Ovary (tissue), 3 donors: ENCODE measurements around the gene LGSN.

Source experiments
- EP300 ChIP-seq: sonication (generic); formaldehyde crosslinking; IDR thresholded peaks from one replicate; pipeline ENCODE4 v1.6.1; 2017; ENCODE audit warnings: antibody characterized with exemption
- POLR2A ChIP-seq: fragments of 450-650 bp; IDR thresholded peaks from one replicate; pipeline ENCODE4 v1.6.1; 2017; ENCODE audit warnings: antibody characterized with exemption, mild to moderate bottlenecking, moderate library complexity
- TF ChIP-seq, protein P1 (sequence below), 3 donors: fragments of 450-650 bp in 2 of 3; fragments of 200-600 bp in 1 of 3; IDR thresholded peaks; one replicate each; pipeline versions ENCODE4 v1.5.1 to v1.8.0; 2016 to 2022; ENCODE audit warnings: antibody characterized with exemption in 3 of 3, mild to moderate bottlenecking in 1 of 3
- donor health status: DM: no; HTN: no; CAD: no.

DNA sequence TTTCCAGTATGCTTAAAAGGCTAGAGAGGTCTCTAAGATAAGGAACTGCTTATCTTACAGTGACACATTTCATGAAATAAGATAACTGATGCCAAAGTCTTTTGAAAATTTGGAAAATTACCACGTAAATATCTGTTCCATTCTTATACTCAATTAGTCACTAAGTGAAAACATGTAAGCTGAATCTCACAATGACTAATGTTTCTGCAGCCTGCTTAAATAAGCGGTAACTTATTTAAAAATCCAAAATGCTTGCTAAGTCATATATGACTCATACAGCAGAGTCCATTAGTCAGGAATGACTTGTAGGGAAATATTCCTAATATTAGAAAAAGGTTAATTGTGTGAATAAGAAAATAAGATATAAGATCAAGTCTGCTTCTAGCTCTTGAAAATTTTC is 27.8 kb upstream of the LGSN start:
- TF ChIP-seq, protein P1, sequence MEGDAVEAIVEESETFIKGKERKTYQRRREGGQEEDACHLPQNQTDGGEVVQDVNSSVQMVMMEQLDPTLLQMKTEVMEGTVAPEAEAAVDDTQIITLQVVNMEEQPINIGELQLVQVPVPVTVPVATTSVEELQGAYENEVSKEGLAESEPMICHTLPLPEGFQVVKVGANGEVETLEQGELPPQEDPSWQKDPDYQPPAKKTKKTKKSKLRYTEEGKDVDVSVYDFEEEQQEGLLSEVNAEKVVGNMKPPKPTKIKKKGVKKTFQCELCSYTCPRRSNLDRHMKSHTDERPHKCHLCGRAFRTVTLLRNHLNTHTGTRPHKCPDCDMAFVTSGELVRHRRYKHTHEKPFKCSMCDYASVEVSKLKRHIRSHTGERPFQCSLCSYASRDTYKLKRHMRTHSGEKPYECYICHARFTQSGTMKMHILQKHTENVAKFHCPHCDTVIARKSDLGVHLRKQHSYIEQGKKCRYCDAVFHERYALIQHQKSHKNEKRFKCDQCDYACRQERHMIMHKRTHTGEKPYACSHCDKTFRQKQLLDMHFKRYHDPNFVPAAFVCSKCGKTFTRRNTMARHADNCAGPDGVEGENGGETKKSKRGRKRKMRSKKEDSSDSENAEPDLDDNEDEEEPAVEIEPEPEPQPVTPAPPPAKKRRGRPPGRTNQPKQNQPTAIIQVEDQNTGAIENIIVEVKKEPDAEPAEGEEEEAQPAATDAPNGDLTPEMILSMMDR (IDR thresholded peaks at IDR 0.05) = no peak
- TF ChIP-seq POLR2A (no peak), EP300 (no peak)
